B cell (primary cell): ENCODE data around the gene LENG1. TPM values are rescaled to one million over a fixed set of nuclear protein-coding genes. Genes with fewer than 3 reads are reported as not detected.

Experiments used
- ATAC-seq: fragments of 200-7000 bp; cut with Tn5 transposase; one replicate; pipeline ENCODE4 v1.10.0; 2021; ENCODE audit warnings: low read depth, mild to moderate bottlenecking, moderate number of reproducible peaks, moderate library complexity
- CTCF ChIA-PET: fragments of 350-600 bp; sonication (Branson Sonifier 250); formaldehyde crosslinking; loops from one replicate; lab custom pipeline; 2021; ENCODE audit warnings: antibody characterized with exemption, inconsistent platforms; lab: Charles Lee
- POLR2A ChIA-PET: fragments of 350-600 bp; sonication (Branson Sonifier 250); formaldehyde crosslinking; loops from one replicate; lab custom pipeline; 2021; ENCODE audit warnings: antibody characterized with exemption; lab: Charles Lee
- DNase-seq: peaks from one replicate; pipeline ENCODE4 v3.0.0; 2013
- H2AFZ ChIP-seq: 2 replicates; pipeline ENCODE4 v1.6.1; 2012; ENCODE audit warnings: mild to moderate bottlenecking, low read depth, low read length; ENCODE audit not compliant: insufficient read depth, poor library complexity, severe bottlenecking
- H3K27ac ChIP-seq, 2 donors: 1 replicate in 1 of 2; 2 replicates in 1 of 2; pipeline ENCODE4 v1.5.1; 2012 to 2013; ENCODE audit warnings: low read length in 2 of 2, mild to moderate bottlenecking in 2 of 2, moderate library complexity in 1 of 2
- H3K27me3 ChIP-seq, 4 experiments: fragments of 200-600 bp in 1 of 4; sonication (generic) in 1 of 4; replicated peaks in 1 of 4; 1 replicate in 2 of 4; 2 replicates in 2 of 4; pipeline versions ENCODE4 v1.6.1 to v1.7.0; 2013 to 2016; ENCODE audit warnings: low read length in 3 of 4, mild to moderate bottlenecking in 2 of 4, mixed read lengths in 1 of 4, moderate library complexity in 1 of 4; ENCODE audit not compliant: insufficient read depth in 4 of 4, control insufficient read depth in 3 of 4; ENCODE audit errors: control extremely low read depth in 1 of 4
- H3K36me3 ChIP-seq, 2 experiments: replicated peaks in 1 of 2; 1 replicate in 1 of 2; 2 replicates in 1 of 2; pipeline versions ENCODE4 v1.6.1 to v1.7.1; 2013; ENCODE audit warnings: low read length in 1 of 2; ENCODE audit not compliant: insufficient read depth in 2 of 2, control insufficient read depth in 1 of 2; ENCODE audit errors: control extremely low read depth in 1 of 2, extremely low read depth in 1 of 2
- H3K4me1 ChIP-seq, 2 donors: fragments of 200-600 bp in 1 of 2; sonication (generic) in 1 of 2; 1 replicate in 1 of 2; 2 replicates in 1 of 2; pipeline versions ENCODE4 v1.5.1 to v1.6.1; 2013 to 2017; ENCODE audit warnings: low read length in 2 of 2; ENCODE audit not compliant: control insufficient read depth in 2 of 2, insufficient read depth in 2 of 2
- H3K4me2 ChIP-seq: replicated peaks from 2 replicates; pipeline ENCODE3; 2012; ENCODE audit warnings: mild to moderate bottlenecking, low read depth, low read length; ENCODE audit not compliant: poor library complexity, severe bottlenecking
- H3K4me3 ChIP-seq, 5 experiments: fragments of 200-600 bp in 1 of 5; sonication (generic) in 1 of 5; 1 replicate in 3 of 5; 2 replicates in 2 of 5; pipeline versions ENCODE4 v1.5.1 to v1.7.0; 2011 to 2016; ENCODE audit warnings: low read length in 4 of 5, mild to moderate bottlenecking in 4 of 5, low read depth in 2 of 5, control low read depth in 1 of 5, moderate library complexity in 1 of 5; ENCODE audit not compliant: insufficient read depth in 1 of 5; ENCODE audit errors: control extremely low read depth in 1 of 5, extremely low read depth in 1 of 5
- H3K79me2 ChIP-seq: fragments of 200-600 bp; sonication (generic); one replicate; pipeline ENCODE4 v1.6.0; 2016; ENCODE audit warnings: low read length; ENCODE audit not compliant: control insufficient read depth, insufficient read depth
- H3K9ac ChIP-seq: fragments of 200-600 bp; sonication (generic); 2 replicates; pipeline ENCODE4 v1.6.1; 2017; ENCODE audit warnings: mild to moderate bottlenecking, low read length, moderate library complexity
- H3K9me3 ChIP-seq, 3 donors: one replicate each; pipeline versions ENCODE4 v1.6.1 to v1.7.1; 2013; ENCODE audit warnings: low read length in 2 of 3; ENCODE audit not compliant: control insufficient read depth in 2 of 3, insufficient read depth in 1 of 3; ENCODE audit errors: control extremely low read depth in 1 of 3
- H4K20me1 ChIP-seq: 2 replicates; pipeline ENCODE4 v1.6.0; 2012; ENCODE audit warnings: mild to moderate bottlenecking, low read length; ENCODE audit not compliant: insufficient read depth, control insufficient read depth, poor library complexity, severe bottlenecking
- H3K27ac Mint-ChIP-seq: one replicate; pipeline ENCODE4 v1.8.0; 2021; ENCODE audit warnings: mixed read lengths
- H3K27me3 Mint-ChIP-seq: one replicate; pipeline ENCODE4 v1.8.0; 2021; ENCODE audit warnings: mixed read lengths
- H3K4me1 Mint-ChIP-seq: one replicate; pipeline ENCODE4 v1.8.0; 2021; ENCODE audit warnings: mixed read lengths
- H3K4me3 Mint-ChIP-seq: one replicate; pipeline ENCODE4 v1.8.0; 2021; ENCODE audit warnings: mixed read lengths
- H3K9me3 Mint-ChIP-seq: one replicate; pipeline ENCODE4 v1.8.0; 2022; ENCODE audit warnings: mixed read lengths; ENCODE audit not compliant: insufficient read depth
- EZH2 ChIP-seq: IDR thresholded peaks from 2 replicates; pipeline ENCODE4 v1.6.1; 2012; ENCODE audit warnings: borderline replicate concordance, low read depth, mild to moderate bottlenecking, moderate library complexity, low read length; ENCODE audit not compliant: insufficient read depth, poor library complexity, severe bottlenecking
- WGBS: methylation state at CpG from one replicate; pipeline ENCODE4 v1.1.5; 2013; ENCODE audit warnings: missing lambda C conversion rate; ENCODE audit not compliant: insufficient coverage; 5-methylcytosine and 5-hydroxymethylcytosine counted together
- intact Hi-C: fragments of 100-400 bp; cut with micrococcal nuclease; formaldehyde crosslinking; loops from one replicate; pipeline ENCODE4 v1.10.0; 2022
- polyA plus RNA-seq: library from polyadenylated mRNA; depleted of rRNA; stranded (reverse); fragments of >200 nt; gene quantifications from 2 replicates; pipeline ENCODE4 v1.2.3, GENCODE V29; 2012
- total RNA-seq, 2 donors: library from RNA; stranded (reverse); fragments of 120-200 nt in 1 of 2; gene quantifications; 1 replicate in 1 of 2; 2 replicates in 1 of 2; pipeline versions ENCODE4 v1.2.3 to v1.2.4, GENCODE V29; 2013 to 2022
- TF ChIP-seq, protein P1 (sequence below): fragments of 200-600 bp; IDR thresholded peaks from one replicate; pipeline ENCODE4 v1.8.0; 2022; ENCODE audit warnings: antibody characterized with exemption, mild to moderate bottlenecking

The LENG1 gene
- total and polyA plus RNA-seq, 2 donors (not counting 1 experiment from before 2014, with no cell fraction given): 9.2 to 16.5 TPM

DNA sequence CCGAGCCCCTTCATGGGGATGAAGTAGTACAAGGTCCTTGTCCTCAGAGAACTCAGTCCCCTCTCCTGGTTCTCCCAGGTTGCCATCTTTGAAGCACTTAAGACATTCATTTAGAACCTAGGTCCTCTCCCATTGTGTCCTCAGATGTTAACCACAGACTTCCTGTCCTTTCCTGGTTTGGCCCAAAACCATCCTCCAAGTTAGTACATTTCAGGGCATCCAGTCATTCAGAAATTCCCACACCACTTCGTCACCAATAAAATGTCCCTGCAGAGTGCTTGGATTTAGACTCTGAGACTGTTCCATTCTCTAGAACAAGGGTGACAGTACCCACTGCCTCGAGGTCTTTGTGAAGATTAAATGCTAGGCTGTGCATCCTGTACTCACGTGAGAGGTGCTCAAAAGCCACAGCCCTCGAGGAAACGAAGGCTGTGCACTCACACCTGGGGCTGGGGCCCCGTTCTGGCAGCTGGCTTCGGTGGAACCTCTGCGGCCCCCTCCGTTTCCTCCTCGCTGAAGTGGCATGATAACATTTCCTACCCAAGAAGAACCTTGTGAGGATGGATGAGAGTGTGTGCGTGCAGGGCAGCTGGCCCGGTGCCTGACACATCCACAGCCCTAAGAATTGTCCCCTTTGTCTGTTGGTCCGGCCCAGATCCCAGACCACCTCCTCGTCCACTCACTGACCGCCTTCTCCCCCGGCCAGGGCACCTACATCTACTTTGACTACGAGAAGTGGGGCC is 4.7 kb downstream of the LENG1 start:
- Histone ChIP-seq H4K20me1 (peaks cover 77% of the 10 kb centered on the region), H3K79me2 (peaks cover 23% of the 10 kb centered on the region), H3K9me3 (no peaks in the 10 kb centered on the region), H3K36me3 (peaks cover 2 to 69% of the 10 kb centered on the region in 2 experiments), H3K4me2 (no peak overlapping the region), H3K4me1 (peaks cover 11 to 13% of the 10 kb centered on the region in 2 donors), H3K9ac (no peak overlapping the region), H3K4me3 (no peak overlapping the region), H2AFZ (no peak overlapping the region), H3K27ac (peak overlapping the region in 1 of 2 donors; percentile 6), H3K27me3 (no peaks in the 10 kb centered on the region)
- DNase-seq: no peak
- no peaks in the 10 kb centered on the region for H3K9me3 Mint-ChIP-seq
- CTCF ChIA-PET: no interaction called here
- TF ChIP-seq, protein P1, sequence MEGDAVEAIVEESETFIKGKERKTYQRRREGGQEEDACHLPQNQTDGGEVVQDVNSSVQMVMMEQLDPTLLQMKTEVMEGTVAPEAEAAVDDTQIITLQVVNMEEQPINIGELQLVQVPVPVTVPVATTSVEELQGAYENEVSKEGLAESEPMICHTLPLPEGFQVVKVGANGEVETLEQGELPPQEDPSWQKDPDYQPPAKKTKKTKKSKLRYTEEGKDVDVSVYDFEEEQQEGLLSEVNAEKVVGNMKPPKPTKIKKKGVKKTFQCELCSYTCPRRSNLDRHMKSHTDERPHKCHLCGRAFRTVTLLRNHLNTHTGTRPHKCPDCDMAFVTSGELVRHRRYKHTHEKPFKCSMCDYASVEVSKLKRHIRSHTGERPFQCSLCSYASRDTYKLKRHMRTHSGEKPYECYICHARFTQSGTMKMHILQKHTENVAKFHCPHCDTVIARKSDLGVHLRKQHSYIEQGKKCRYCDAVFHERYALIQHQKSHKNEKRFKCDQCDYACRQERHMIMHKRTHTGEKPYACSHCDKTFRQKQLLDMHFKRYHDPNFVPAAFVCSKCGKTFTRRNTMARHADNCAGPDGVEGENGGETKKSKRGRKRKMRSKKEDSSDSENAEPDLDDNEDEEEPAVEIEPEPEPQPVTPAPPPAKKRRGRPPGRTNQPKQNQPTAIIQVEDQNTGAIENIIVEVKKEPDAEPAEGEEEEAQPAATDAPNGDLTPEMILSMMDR: no peak
- TF ChIP-seq EZH2: no peak
- H3K4me3 Mint-ChIP-seq: no peak overlapping the region
- no peak for ATAC-seq
- no peaks in the 10 kb centered on the region for H3K27me3 Mint-ChIP-seq
- WGBS: 58% methylated on average over 6 of the region's 18 CpGs
- peaks cover 21% of the 10 kb centered on the region for H3K4me1 Mint-ChIP-seq
- H3K27ac Mint-ChIP-seq: peak overlapping the region; percentile 53
- intact Hi-C loops: no loop called here
- POLR2A ChIA-PET: no interaction called here

DNA sequence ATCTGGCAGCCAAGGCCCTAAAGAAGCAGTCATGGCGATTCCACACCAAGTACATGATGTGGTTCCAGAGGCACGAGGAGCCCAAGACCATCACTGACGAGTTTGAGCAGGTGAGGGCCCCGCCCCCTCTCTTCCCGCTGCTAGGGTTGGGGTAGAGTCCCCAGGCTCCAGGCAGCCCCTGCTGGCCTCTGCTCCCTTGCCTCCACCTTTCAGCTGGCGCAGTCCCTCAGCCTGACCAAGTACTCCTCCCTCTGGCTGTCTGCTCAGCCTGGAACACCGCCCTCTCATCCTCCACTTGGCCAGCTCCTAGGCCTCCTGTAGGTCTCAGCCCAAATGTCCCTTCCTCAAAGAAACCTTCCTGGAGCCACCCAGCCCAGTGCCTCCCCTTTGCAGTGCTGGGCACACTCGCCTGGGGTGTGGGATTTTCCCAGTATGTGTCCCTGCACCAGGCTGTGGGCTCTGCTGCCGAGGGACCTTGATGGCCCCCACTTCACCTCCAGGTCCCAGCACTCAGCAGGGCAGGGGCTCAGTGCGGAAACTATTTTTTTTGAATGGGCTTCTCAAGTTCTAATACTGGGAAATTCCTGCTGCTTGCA is 5.7 kb downstream of the LENG1 start:
- 96% methylated on average over 9 of the region's 10 CpGs for WGBS
- ATAC-seq (no peak), DNase-seq (no peak)
- H3K9me3 ChIP-seq: no peaks in the 10 kb centered on the region
- Mint-ChIP-seq H3K9me3 (no peaks in the 10 kb centered on the region), H3K4me1 (peaks cover 12% of the 10 kb centered on the region), H3K27me3 (no peaks in the 10 kb centered on the region), H3K4me3 (no peak overlapping the region), H3K27ac (no peak overlapping the region)
- H3K4me3 ChIP-seq: no peak overlapping the region
- no peak overlapping the region for H3K27ac ChIP-seq
- POLR2A ChIA-PET: no interaction called here
- no peaks in the 10 kb centered on the region for H3K27me3 ChIP-seq
- peaks cover 81% of the 10 kb centered on the region for H4K20me1 ChIP-seq
- H3K4me2 ChIP-seq: no peak overlapping the region
- CTCF ChIA-PET: no interaction called here
- no peak for TF ChIP-seq EZH2
- TF ChIP-seq, protein P1: no peak
- no peak overlapping the region for H3K9ac ChIP-seq
- peaks cover 17% of the 10 kb centered on the region for H3K79me2 ChIP-seq
- H3K36me3 ChIP-seq: peaks cover 2 to 79% of the 10 kb centered on the region in 2 experiments
- intact Hi-C loops: no loop called here
- peaks cover 8 to 10% of the 10 kb centered on the region in 2 donors for H3K4me1 ChIP-seq
- H2AFZ ChIP-seq: no peak overlapping the region
